GM12892 (cell line): ENCODE measurements around the gene NPM1.
"Not testable (repeated sequence)": the region's sequence is repeated elsewhere in the genome, so short reads cannot be mapped to it uniquely, and the experiment has no call there.

Source experiments
- POLR2A ChIP-seq: IDR thresholded peaks from 2 replicates; pipeline ENCODE4 v1.6.1; 2011; ENCODE audit warnings: low read depth, low read length, control low read depth
- POLR2AphosphoS5 ChIP-seq: IDR thresholded peaks from 2 replicates; pipeline ENCODE4 v1.6.1; 2011; ENCODE audit warnings: low read depth, low read length, control low read depth

DNA sequence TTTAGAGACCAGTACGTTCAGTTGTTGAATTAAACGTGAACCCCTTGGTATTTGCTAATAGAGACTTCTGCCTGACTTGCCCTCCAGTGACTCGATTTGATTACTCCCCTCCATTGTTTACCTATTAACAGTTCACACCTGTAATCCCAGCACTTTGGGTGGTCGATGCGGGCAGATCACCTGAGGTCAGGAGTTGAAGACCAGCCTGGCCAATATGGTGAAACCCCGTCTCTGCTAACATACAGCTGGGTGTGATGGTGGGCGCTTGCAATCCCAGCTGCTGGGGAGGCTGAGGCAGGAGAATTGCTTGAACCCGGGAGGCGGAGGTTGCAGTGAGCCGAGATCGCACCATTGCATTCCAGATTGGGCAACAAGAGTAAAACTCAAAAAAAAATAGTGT, 8.9 kb downstream of the NPM1 start:
- TF ChIP-seq POLR2A, result not testable (repeated sequence)
- TF ChIP-seq POLR2AphosphoS5, result peak; percentile 10; the same call in 1 of the 2 replicates
